Measurements from ENCODE around the gene PTPRH.

PTPRH gene

DNA sequence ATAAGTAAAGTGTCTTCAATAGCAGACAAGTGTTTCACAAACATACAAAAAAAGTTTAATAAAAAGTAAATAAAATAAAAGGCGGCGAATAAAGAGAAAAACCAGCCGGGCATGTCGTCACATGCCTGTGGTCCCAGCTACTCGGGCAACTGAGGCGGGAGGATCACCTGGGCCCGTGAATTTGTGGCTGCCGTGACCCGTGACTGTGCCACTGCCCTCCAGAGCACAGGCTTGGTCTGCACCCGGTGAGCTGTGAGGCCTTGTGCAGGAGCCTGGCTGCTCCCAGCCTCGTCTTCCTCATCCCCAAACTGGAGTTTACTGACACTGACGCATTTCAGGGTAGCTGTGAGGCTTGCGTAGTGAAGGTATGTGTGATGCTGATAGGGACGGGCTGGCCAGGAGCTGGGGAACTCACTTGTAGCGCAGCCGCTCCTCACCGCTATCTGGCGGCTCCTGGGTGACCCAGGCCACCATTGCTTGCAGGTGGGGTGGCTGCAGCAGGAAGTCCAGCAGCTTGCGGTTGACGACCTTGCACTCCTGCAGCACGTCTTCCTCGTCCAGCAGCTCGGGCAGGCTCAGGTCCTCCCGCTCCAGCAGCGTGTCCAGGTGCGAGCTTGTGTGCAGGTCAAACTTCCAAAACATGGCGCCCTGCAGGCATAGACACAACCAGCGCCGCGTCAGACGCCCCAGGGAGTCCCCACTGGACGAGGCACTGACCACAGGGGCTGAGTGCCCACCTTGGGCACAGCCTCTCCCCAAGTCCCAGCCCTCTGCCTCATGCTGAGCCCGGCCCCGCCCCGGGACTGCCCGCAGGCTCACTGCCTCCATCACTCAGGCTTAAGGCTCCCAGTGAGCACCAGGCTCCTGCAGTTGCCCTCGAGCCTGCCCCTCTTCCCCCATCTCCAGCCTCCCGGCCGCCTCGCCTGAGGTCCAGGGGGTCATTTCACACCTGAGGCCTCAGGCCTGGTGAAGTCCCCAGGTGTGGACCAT, 37.5 kb upstream of the PTPRH start:
- no peak for DNase-seq

DNA sequence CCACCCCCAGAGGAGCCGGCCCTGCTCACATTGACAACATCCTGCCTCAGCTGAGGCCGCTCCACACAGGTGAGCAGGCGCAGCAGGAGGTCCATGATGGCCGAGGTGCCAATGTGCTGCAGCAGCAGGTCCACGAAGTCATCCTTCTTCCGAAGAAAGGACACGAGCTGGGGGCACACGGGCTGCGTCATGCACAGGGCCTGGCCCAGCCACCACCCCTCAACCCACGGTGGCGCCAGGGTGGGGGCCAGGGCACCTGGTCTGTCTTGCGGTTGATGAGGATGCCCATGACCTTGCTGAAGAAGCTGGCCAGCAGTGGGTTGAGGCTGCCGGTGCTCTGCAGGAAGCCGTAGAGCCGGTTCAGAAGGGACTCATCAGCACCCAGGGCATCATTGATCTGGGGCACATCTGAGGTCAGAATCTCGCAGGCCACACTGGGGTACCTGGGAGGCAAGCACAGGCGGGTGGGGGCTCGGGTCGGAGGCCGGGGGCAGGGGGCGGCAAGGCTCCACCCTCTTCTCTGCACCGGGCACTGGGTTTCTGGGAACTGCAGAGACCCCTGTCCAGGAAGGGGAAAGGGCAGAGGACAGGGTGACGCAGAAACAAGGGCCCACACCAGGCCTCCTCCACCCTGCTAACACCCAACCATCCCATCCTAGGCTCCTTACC, 36.1 kb upstream of the PTPRH start:
- DNase-seq = no peak

DNA sequence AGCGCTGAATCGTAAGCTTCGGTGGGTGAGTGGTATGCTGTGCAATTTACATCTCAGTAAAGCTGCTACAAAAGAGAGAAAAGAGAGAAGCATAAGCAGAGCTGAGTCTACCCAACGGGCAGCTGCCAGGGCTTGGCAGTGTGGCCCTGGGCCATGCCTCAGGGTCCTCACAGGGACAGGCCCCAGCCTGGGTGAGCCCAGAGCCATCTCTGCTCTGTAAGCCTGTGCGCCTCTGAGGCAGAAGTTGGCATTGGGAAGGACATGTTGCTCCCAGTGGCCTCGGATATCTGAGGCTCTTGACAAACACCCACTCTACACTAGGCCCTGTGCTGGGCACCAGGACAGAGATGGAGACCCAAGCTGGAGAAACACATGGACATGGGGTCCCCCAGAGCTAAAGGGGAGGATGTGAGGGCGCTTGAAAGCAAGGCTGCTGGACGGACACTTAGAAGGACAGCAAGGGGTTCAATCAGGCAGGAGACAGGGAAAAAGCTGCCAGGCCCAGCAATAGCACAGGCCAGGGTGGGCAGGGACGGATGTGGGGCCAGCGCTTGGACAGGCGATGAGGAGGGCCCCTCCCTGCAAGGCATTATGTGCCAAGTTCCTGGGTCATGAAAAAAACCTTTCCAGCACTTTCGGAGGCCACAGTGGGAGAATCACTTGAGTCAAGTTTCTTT, 34.8 kb upstream of the PTPRH start:
- no peak for DNase-seq

DNA sequence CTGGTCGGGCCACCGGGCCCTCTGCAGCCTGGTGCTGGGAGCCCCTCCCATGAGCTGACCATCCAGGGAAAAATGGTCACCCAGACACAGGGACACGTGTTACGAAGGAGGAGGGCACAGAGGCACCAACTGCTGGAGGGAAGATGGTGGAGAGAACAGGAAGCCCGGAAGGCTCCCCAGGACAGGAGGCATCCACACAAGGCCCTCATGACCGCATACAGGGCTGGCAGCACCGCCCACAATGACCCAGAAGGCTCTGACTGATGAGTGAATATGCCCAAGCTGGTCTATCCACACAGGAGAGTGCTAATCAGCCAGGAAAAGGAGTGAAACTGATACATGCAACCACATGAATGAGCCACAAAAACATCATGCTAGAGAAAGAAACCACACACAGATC, 33.2 kb upstream of the PTPRH start:
- no peak for DNase-seq

DNA sequence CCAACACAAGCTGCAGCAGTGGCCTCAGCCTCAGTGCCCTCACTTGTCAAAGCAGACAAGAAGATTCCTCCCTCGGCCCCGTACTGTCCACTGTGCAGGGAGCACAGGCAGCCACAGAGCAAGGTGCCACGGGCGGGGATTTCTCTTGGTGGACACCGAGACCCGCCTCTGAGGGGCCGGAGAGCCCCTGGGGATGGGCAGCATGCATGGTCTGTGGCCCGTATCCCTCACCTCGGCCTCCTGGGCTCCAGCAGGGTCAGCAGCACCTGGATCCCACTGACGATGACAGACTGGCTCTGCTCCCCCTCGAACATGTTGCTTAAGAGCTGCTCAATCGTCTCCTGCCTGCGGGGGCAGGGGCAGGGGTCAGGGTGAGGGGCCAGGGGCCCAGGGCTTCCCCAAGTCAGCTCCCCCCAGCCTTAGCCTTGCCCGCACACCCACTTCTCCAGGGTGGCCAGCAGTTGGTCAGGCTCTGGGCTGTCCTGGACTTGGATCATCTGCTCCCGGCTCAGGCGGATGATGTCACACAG, 32.7 kb upstream of the PTPRH start:
- no peak for DNase-seq

DNA sequence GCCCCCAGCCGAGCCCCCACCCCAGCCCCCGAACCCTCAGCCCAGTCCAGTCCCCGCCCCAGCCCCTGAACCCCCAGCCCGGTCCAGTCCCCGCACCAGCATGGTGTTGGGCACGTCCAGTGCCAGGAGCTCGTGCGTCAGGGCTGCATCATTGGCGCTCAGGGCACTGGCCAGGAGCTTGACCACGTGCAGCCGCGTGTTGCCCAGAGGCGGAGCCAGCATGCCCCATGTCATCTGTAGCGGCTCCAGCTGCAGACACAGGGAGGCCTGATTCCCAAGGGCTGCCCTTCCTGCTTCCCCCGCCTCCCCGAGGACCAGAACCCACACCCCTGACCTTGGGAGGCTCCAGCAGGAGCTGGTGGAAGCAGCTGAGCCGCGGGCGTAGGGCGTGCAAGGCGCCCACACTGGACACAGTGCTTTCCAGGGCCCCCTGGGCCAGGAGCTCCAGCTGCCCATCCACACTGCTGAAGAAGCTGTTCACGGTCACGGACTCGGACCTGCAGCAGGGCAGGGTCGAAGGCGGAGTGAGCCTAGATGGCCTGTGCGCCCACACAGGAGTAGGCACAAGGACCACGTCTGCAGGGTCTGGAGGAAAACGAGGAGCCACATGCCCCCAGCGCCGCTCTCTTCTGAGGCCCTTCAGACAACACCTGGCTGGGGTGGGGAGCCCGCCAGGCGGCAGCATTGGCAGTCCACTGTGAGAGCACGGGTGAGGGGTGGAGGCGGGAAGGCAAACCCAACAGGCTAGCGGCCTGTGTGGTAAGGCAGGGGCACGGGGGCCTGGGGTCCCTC, 32.0 kb upstream of the PTPRH start:
- no peak for DNase-seq

DNA sequence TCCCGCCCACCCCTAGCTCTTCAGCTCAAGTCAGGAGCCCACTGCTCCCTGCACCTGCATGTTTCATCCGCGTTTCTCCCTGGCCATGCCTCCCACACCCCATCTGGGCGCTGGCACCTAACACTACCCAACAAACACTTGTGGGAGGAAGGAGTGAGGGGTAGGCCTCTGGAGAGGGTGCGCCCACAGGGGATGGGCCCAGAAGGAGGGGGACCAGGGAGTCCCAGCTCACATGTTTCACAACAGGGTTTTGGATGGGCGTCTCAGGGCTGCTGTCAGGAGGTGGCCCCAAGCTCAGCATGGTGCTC, 31.4 kb upstream of the PTPRH start:
- no peak for DNase-seq

DNA sequence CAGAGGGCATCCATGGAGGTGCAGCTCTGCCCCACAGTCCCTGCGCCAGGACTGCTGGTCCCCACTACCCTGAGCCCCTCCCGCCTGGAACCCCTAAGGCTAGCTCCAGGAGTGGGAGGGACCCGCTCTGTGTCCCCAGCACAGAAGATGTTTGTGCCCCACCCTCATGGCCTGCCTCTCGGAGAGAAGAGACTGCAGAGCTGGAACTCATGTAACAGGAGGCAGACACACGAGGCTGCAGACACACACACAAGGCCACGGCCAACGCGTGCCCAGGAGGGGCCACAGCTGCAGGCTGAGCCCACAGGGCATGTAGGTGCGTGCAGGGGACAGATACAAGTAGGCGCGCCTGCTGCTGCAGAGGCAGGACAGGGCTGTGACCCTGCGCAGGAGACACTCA, 29.7 kb upstream of the PTPRH start:
- DNase-seq = no peak

DNA sequence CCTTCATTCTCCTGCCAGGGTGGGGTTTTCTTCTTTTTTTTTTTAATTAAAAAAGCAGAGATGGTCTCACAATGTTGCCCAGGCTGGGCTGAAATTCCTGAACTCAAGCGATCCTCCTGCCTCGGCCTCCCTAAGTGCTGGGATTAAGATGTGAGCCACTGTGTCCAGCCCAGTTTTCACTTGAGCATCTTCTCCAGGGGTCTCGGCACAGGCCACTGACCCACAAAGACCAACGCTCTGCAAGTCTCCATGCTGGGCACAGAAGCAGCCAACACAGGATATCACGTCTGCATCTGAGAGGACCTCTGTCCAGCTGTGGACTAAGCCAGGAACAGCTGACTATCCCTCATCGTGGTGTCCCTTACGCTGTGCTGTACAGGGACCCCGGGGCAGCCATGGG, 28.7 kb upstream of the PTPRH start:
- no peak for DNase-seq

DNA sequence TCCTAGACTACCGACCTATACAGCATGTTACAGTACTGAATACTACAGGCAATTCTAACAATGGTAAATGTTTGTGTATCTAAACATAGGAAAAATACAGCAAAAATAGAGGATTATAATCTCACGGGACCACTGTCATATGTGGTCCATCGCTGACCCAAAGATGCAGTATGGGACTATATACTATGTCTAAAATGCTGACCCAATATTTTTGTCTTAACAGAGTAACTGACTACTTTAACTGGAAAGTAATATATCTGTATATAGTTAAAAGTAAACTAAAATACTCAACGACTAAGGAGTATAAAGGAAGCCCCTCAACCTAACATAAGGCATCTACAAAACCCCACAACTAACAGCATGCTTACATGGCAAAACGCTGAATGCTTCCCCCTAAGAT, 23.7 kb upstream of the PTPRH start:
- no peak for DNase-seq

DNA sequence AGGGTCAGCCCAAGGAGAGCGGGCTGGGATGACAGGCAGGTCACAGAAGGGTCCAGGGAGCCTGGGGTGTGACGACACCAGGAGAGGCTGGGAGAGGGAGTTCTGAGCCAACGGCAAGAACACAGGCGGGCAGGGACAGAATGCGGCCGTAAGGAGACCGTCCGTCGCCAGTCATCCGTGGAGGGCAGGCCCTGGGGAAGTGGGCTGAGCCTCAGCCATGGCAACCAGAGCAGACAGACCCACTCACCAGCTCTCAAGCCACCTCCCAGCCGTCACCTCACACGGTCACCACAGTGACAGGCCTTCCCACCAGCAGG, 22.9 kb upstream of the PTPRH start:
- DNase-seq = no peak

DNA sequence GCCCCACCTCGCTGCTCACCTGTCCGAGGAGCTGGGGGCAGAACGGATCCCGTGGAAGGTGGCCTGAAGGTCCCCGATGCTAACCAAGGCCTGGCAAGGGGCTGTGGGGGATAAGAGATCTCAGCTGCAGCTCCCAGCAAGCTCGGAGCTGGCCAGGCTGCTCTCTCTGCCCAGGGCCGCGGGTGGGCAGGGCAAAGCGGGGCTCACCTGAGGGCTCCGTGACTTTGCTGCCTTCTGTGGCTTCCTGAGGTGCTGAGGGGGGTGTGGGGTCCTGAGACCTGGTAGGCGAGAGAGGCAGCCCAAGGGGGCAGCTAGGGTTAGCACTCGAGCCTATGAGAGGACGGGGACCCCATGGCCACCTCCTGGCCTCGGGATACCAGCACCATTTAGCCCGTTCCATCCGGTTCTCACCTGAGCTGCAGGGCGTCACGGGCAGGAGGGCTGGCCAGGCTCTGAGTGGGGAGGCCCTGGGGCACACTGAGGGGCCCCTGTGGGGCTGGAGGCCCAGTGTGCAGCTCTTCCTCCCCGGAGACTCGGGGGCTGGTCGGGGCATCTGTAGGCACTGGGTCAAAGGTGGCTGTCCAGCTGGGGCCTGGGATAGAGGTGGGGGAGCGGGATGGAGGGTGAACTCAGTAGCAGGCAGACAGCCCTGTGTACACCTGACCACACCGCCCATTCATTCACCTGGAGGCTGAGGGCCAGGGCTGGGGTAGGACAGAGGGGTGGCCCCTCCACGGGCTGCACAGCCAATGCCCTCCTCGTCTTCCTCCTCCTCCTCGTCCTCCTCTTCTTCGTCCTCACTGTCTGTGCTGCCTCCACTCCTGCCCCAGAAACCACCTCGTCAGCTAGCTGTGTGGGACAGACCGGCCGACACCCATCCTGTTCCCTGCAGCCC, 22.3 kb upstream of the PTPRH start:
- DNase-seq = no peak

DNA sequence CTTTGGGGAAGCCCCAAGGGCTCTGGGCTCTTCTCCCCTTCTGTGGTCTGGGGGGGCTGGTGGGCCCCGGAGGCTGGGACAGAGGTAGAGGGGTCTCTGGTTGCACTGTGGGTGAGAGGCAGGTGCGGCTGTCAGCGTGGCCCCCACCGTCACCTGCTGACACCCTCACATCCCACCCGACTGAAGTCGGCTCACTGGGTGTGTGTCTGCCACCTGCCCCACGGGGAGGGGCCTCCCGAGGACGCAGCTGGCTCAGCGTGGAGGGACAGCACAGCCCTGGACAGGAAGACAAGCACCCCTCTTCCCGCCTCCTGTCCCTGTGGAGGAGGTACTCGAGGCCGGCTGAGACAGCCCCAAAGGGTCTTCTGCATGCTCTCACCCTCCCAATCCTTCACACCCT, 21.5 kb upstream of the PTPRH start:
- DNase-seq = no peak

DNA sequence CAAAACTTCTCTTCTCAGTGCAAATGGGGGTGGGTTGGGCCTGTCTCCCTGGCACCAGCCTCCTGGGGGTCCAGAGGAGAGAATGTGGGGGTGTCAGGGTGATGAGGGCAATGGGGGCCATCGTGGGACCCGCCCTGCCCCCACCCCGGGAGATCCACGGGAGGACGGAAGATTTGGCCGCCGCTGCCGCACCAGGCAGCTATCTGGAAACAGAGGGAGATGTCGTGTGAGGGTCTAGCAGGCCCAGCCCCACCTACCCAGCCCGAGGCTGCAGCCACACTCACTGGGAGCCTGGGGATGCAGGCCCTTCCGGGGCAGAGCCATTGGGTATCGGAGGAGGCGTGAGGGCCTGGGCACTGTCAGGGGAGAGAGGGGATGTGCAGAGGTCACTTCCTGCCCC, 21.0 kb upstream of the PTPRH start:
- DNase-seq = no peak

DNA sequence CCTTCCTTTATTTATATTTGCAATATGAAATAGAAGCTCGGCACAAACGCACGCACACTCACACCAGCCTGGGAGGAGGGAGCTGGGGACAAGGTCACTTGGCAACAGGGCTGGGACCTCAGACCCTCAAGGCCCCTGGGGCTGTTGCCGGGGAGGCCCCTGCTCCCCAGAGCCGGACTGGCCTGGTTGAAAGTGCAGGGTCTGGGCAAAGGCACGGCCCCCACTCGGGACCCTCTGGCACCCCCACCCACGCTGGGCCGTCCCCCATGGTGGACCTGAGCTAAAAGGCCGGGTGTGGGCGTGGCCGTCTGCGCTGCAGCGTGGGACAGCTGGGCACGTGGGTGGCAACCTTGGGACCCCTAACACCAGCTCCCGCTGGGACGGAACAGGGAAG, 20.5 kb upstream of the PTPRH start:
- no peak for DNase-seq

DNA sequence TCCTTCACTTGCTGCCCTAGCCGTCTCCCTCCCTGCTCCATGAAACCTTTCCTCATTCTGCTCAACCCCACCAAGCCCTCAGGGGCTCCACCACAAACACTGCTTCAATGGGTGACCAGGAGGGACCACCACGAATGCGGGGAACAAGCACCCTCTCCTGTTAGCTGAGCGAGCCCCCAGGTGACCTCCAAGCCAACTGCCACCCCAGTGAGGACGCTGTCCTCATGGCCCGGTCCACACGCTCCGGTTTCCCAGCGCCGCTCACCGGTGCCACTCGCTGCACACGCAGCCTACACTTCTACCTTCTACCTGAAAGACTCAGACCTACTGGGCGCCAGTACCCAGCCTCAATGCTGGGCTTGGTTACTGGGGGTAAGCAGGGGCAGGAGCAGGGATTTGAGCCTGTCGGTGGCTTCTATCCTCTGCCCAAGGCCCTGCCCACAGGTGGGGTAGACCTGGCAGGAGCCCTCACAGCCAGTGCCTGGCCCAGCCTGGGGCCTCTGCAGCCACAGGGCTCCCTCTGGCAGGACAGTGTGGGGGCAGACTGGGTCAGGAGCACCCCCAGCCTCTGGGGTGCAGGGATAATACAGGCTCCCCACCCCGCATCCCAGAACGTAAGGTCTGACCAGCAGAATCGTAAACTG, 20.0 kb upstream of the PTPRH start:
- no peak for DNase-seq

DNA sequence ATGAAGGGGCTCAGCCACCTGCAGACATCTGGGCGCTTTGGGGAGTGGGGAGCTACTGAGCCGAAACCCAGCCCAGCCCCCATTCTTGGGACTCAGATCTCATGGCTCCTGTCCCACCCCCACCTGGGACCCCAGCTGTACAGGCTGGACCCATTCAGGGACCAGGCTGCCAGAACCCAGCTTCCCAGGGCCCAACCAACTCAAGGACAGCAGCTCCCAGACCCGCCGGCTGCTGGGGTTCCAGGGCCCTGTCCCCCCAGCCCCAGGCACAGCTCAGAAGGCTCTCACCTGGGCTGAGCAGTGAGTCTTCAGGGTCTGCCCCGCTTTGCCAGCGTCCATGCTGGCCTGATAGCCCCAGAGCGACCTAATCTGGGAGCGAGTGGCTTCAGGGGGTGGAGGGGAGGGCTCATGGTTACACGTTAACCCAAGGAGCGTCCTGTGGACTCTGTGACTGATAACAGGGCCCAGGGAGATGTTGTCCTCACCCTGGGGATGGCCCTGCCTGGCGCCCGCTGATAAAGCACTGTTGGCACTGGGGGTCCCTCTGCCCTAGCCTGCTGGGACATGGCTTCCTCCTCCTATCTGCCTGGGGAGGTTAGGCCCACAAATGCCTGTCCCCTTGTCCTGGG, 19.2 kb upstream of the PTPRH start, which contains the start of gene TMEM86B:
Gene TMEM86B (minus strand): TSS at position 361 of the 629 bp plus-strand sequence. CDS start 22 bp downstream, at position 339.
- DNase-seq = no peak

DNA sequence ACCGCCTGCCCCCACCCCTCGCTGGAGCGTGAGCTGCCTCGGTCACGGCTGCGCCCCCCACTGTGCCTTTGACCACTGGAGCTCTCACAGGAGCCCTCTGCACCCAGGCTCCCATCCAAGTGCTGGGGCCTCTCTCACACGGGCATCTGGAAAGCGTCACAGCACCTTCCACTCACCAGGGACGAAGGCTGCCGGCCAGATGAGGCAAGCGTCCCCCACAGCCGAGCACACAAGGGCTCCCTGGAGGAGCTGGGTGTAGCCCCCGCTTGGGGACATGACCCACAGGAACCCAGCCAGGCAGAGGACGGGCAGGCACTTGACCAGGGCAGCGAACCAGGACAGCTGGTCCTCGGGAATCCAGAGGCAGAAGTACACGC, 18.7 kb upstream of the PTPRH start:
- DNase-seq = no peak

DNA sequence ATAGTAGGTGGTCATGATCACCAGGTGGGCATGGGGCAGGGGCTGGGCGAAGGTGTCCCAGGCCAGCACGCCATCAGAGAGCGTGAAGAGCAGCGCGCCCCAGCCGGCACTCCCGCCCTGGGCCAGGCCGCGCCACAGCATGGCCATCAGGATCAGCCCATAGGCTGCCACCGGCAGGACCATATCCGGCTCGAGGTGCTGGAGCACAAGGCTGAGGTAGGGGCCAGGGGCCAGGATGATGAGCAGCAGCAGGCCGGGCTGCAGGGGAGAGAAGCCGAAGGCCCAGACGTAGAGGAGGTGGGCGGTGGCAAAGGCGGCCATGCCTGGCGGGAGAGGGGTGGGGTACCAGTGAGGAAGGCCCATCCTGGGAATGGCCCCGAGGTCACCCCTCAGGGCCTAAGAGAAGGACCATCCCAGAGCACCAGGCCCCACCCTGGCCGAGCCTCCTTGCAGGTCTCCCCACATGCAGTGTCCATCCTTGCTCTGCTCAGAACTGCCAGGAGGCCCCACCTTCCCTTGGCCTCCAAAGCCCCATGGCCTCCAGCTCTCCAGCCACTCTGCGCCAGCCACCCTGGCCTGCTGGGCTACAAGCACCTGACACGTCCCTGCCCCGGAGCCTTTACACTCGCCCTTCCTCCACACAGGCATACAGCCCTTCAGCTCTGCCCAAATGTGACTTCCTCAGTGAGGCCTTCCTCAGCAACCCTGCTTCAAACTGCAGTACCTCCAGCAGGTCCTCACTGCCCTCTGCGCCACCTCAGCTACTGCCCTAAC, 18.1 kb upstream of the PTPRH start:
- no peak for DNase-seq

DNA sequence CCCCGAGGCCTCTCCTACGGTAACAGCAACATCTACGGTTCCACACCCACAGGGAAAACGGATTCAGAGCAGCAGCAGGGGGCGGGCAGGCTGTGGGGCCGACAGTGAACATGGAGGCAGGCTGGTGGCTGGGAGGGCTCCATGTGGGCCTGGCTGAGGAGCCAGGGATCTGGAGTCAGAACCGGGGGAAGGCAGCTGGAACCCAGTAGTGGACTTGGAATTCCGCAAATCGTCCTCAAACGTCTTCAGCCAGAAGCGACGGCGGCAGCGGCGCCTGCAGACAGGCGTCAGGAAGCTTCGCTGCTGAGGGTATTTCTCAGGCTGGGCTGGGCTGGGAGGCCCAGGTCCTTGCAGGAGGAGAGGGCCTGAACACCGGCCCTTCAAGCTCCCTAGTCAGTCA, 17.5 kb upstream of the PTPRH start:
- no peak for DNase-seq

All from effector CD4-positive, alpha-beta T cell (primary cell).